WTC11 (cell line): Measurements from ENCODE around the gene MED12.
"Not testable (repeated sequence)": the region's sequence is repeated elsewhere in the genome, so short reads cannot be mapped to it uniquely, and the experiment has no call there.

Experiments used
- ARID4B ChIP-seq: sonication (generic); formaldehyde crosslinking; IDR thresholded peaks from 2 replicates; pipeline ENCODE4 v1.8.0; 2023; ENCODE audit warnings: missing genetic modification reagents, mild to moderate bottlenecking, borderline replicate concordance
- CTCF ChIP-seq: fragments of 200-600 bp; IDR thresholded peaks from 2 replicates; pipeline ENCODE4 v1.8.0; 2022; ENCODE audit warnings: antibody characterized with exemption
- E2F5 ChIP-seq: sonication (generic); formaldehyde crosslinking; IDR thresholded peaks from 2 replicates; pipeline ENCODE4 v1.8.1; 2022; ENCODE audit warnings: mild to moderate bottlenecking, moderate library complexity, missing genetic modification reagents
- FOXP1 ChIP-seq: sonication (generic); formaldehyde crosslinking; IDR thresholded peaks from 2 replicates; pipeline ENCODE4 v1.8.0; 2022; ENCODE audit warnings: missing genetic modification reagents, mild to moderate bottlenecking, moderate library complexity, borderline replicate concordance
- TF ChIP-seq, protein P1 (sequence below): sonication (generic); formaldehyde crosslinking; IDR thresholded peaks from 2 replicates; pipeline ENCODE4 v1.8.0; 2022; ENCODE audit warnings: missing genetic modification reagents

- TF ChIP-seq CTCF; ARID4B (CRISPR knock-in tag); FOXP1 (CRISPR knock-in tag); E2F5 (CRISPR knock-in tag): not testable (repeated sequence)
- TF ChIP-seq, protein P1, sequence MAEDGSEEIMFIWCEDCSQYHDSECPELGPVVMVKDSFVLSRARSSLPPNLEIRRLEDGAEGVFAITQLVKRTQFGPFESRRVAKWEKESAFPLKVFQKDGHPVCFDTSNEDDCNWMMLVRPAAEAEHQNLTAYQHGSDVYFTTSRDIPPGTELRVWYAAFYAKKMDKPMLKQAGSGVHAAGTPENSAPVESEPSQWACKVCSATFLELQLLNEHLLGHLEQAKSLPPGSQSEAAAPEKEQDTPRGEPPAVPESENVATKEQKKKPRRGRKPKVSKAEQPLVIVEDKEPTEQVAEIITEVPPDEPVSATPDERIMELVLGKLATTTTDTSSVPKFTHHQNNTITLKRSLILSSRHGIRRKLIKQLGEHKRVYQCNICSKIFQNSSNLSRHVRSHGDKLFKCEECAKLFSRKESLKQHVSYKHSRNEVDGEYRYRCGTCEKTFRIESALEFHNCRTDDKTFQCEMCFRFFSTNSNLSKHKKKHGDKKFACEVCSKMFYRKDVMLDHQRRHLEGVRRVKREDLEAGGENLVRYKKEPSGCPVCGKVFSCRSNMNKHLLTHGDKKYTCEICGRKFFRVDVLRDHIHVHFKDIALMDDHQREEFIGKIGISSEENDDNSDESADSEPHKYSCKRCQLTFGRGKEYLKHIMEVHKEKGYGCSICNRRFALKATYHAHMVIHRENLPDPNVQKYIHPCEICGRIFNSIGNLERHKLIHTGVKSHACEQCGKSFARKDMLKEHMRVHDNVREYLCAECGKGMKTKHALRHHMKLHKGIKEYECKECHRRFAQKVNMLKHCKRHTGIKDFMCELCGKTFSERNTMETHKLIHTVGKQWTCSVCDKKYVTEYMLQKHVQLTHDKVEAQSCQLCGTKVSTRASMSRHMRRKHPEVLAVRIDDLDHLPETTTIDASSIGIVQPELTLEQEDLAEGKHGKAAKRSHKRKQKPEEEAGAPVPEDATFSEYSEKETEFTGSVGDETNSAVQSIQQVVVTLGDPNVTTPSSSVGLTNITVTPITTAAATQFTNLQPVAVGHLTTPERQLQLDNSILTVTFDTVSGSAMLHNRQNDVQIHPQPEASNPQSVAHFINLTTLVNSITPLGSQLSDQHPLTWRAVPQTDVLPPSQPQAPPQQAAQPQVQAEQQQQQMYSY (CRISPR knock-in tag): not testable (repeated sequence)
Observed at GRCh38 chrX:71180579-71181265, 62.3 kb downstream of the MED12 start.
